ENCODE results near the gene ATP8B3.

The ATP8B3 gene

GRCh38 chr19:1836458-1837221 is 24.6 kb upstream of the ATP8B3 start:
- DNase-seq (ENCODE audit: low spot score): no peak

DNA sequence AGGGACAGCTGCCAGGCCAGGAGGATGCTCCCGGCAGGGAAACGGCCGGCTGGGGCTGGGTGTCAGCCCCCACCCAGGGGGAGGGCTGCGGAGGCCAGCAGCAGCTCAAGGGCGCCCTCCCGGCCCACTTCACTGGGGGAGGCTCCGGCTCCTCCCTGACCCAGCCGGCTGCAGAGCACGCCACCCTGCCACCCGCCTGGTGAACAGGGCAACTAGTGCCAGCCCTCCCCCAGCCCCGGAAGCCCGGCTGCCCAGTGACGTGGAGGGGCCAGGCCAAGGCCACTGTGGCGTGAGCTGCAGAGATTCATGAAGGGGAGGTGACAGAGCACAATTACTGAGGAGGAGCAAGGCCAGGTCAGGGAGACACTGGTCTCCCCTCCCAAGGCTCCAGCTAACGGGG is 21.5 kb upstream of the ATP8B3 start:
- DNase-seq (ENCODE audit: low spot score): no peak

- DNase-seq (ENCODE audit: low spot score): no peak
Observed at GRCh38 chr19:1832046-1832663, 20.1 kb upstream of the ATP8B3 start.

- no peak for DNase-seq (ENCODE audit: low spot score)
Observed at GRCh38 chr19:1830978-1831377, 18.9 kb upstream of the ATP8B3 start.

GRCh38 chr19:1830568-1830967 is 18.5 kb upstream of the ATP8B3 start:
- no peak for DNase-seq (ENCODE audit: low spot score)

DNA sequence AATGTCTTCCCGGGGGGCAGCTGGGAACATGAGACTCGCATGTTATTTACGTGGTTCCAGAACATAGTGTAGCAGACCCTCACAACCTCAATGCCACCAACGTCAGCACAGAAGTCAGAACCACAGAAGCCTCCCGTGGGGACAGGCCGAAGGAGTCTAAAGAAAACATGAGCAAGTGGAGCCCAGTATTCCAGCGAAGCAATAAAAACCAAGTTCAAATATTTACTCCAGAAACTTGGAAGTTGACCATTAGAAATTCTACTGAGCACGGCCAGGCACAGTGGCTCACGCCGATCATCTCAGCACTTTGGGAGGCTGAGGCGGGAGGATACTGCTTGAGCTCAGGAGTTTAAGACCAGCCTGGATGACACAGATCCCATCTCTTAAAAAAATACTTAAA is 17.9 kb upstream of the ATP8B3 start:
- DNase-seq (ENCODE audit: low spot score): no peak

DNA sequence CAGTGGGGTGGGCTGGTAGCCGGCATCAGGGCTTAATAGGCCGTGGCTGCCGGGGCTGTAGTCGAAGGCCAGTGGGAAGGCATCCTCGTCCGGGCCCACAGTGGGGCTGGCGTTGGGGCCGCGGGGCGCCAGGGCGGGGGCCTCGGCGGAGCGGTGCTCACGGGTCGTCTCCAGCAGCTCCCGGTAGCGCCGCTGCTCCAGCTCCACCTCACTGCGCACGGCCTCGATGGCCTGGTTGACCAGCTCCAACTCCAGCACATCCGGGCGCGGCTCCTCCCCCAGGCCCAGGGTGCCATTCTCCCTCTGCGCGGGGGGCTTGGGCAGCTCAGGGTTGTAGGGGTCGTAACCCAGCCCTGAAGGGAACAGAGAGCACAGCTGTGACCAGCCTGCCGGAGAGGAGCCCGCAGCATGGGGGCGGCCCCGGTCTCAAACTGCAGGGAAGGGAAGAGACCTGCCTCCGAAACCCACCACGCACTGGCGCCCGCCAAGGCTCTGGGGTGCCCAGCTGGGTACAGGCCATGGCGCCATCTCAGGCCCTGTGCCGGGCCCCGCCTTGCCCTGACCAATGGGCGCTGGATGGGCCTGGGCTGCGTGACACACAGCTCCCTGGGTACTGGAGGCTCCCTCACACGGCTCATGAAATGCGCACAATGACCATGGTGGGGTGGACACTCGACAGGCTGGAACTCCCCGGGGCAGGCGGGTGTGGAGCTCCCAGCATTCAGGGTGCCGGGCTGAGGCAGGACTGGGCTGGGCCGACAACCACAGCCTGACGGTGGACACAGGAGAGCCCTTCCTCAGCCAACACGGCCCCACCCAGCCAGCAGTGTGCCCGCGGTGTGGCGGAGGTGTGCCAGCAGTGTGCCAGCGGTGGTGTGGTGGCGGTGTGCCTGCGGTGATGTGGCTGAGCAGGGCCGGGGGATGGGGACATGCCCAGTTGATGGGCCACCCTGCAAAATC is 16.5 kb upstream of the ATP8B3 start:
- DNase-seq (ENCODE audit: low spot score): no peak

DNA sequence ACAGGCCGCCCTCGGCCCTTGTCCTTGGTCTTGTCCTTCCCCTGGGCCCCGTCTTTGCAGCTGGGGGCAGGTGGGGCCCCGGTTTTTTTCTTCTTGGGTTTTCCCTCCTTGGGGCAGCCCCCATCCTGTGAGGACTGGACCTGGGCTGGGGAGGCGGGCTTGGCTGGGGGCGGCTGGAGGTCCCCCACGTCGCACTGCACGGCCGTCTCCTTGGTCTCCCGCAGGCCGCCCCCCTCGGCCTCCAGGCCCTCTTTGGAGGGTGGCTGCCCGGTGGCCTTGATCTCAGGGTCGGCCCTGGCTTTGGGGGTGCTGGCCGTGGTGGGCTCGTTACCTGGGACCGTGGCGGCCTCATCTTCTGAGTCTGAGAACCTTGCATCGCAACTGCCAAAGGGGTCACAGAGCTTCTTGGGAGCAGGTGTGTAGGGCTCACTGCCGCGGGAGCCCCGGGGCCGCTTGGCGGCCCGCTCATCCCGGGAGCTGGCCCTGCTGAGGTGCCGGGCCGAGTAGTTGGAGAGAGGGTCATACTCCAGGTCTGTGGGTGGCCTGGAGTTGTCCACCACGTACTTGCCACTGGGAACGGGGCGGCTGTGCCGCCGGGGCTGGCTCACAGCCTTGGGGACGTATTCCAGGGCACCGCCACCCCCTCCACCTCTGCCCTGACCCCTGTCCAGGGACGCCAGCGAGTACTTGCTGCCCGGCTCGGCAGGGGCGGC is 15.6 kb upstream of the ATP8B3 start:
- DNase-seq (ENCODE audit: low spot score): no peak

DNA sequence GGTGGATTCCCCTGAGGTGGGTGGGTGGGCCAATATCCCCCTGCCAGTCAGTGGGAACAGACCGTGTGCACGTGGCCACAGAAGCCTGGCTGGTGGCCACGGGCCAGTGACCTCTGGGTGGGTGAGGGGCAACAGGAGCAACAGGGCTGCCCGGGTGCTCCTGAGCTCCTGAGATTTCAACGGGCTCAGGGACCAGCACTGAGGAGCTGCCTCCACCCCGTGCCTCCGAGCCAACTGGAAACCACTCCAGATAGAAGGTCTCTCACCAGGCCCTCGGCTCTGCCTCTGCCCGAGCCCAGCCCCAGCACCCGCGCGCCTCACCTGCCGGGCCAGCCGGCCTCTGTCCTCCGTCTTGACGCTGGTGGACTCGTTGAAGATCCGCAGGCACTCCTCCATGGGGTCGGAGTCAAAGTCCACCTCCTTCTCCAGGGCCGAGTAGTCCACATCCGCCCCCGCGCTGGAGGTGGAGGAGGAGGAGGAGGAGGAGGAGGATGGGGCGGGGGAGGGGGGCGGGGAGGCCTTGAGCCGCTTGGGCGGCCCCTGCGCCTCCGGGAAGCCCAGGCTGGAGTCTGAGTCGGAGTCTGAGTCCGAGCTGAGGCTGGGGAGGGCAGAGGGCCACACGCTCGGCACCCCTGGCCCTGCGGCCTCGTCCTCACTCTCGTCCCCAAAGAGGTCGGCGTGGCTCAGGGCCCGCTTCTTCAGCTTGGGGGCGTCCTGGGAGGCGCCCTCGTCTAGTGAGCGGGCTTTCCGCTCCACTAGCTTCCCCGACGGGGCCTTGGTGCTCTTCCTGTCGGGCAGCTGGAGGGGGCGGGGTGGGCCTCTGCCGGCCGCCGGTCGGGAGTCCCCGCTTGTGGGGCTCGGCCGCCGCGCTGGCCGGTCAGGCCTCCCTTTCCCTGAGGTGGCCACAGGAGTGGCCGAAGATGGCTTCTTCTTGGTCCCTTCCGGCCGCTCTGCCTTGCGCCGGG is 14.8 kb upstream of the ATP8B3 start:
- peak; percentile 74 for DNase-seq (ENCODE audit: low spot score)

DNA sequence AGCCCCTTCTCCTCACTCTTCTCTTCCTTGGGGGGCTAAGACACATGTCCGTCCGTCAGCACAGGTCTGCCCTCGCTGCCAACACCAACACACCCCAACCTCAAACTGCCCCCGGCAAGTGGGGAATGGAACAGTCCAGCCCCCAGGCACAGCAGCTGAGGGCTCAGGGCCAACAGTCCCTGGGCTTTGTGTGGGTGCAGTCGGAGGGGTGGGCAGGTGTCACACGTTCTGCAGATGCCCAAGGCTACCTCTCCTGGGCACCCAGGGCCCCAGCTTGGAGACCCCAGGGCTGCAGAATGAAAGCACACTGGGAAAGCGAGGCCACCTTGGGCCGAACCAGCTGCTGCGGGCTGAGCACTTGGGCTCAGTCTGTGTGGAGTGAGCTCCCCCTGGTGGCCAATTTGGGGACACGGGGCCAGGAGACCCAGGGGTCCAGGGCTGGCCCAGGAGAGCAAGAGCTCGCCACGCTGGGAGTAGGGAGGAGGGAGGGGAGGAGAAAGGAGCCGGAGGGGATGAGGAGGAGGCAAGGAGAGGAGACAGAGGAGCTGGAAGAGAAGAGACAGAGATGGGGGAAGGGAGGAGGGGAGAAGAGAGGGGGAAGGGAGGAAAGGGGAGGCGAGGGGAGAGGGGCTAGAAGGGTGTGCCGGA is 14.0 kb upstream of the ATP8B3 start:
- peak; percentile 91 for DNase-seq (ENCODE audit: low spot score)

GRCh38 chr19:1824252-1824622 is 12.2 kb upstream of the ATP8B3 start:
- no peak for DNase-seq (ENCODE audit: low spot score)

GRCh38 chr19:1823539-1824251 is 11.6 kb upstream of the ATP8B3 start:
- no peak for DNase-seq (ENCODE audit: low spot score)

DNA sequence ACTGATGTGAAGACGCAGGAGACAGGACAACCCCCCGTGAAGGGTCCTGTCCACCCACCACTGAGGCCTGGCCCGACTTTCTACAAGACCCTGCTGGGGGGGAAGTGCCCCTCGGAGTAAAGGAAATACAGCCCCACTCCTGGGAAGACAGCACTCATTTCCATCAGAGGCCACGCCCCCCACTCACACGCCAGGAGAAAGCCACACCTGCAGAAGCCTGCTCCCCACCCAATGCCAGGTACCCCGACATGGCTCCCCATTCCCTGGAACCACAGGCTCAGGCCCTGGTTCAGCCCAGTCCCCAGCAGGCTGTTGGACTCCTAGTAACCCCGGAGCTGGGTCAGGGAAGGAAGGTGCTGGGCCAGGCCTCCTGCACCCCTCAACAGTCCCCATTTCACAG is 10.9 kb upstream of the ATP8B3 start:
- DNase-seq (ENCODE audit: low spot score): no peak

GRCh38 chr19:1822210-1822609 is 10.1 kb upstream of the ATP8B3 start:
- DNase-seq (ENCODE audit: low spot score): no peak

DNA sequence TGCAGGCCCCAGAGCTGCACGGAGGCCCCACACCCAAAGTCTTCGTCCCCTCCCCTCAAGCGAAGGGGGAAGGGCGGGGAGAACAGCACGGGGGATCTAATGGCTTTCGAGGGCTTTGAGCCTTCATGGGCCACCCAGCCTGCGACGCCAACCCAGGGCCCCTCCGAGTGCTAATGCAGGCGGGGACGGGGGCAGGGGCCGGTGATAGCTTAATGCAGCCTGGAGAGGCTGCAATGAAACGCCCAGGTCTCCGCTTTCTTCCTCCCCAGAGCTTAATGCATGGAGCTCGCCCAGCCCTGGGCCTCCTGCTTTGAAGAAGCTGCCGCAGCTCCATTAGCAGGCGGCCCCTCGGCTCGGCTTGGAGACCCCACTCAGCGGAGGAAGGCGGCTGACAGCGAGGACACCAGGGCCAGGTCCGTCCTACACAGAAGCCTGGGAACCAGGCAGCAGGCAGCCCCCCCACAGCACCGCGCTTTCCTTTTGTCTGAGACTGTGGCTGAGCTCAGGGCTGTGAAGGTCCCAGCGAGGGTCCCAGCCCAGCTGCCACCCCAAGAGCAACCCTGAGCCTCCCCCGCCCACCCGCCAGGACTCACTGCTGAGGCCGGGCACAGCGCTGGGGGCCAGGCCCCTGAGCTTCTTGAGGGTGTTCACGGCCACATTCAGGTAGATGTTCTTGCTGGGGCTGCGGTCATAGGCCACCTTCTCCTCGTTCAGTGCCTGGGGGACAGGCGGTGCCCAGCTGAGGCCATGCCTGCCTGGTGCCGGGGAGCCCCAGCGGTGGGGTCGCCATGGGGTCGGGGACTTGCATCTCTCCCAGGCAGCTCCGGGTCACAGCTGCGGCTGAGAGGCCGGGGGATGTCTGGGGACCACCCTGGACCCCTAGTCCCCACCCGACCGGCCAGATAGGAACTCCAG is 7.5 kb upstream of the ATP8B3 start:
- DNase-seq (ENCODE audit: low spot score): no peak

- no peak for DNase-seq (ENCODE audit: low spot score)
Observed at GRCh38 chr19:1818549-1819195, 6.6 kb upstream of the ATP8B3 start.

- DNase-seq (ENCODE audit: low spot score): no peak
Observed at GRCh38 chr19:1817553-1818179, 5.6 kb upstream of the ATP8B3 start.

All from ecto neural progenitor cell (in vitro differentiated cells).